ENCODE data around the gene FBXO34.

DNA sequence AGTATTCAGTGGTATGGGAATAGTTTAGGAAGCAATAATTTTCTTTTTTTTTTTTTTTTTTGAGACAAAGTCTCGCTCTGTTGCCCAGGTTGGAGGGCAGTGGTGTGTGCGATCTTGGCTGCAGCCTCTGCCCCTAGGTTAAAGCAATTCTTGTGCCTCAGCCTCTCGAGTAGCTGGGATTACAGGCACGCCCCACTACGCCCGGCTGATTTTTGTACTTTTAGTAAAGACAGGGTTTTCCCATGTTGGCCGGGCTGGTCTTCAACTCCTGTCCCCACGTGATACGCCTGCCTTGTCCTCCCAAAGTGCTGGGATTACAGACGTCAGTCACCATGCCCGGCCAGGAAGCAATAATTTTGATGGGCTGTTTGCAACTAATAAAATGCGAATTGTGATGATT is 78.3 kb downstream of the FBXO34 start:
- TF ChIP-seq, protein P1, sequence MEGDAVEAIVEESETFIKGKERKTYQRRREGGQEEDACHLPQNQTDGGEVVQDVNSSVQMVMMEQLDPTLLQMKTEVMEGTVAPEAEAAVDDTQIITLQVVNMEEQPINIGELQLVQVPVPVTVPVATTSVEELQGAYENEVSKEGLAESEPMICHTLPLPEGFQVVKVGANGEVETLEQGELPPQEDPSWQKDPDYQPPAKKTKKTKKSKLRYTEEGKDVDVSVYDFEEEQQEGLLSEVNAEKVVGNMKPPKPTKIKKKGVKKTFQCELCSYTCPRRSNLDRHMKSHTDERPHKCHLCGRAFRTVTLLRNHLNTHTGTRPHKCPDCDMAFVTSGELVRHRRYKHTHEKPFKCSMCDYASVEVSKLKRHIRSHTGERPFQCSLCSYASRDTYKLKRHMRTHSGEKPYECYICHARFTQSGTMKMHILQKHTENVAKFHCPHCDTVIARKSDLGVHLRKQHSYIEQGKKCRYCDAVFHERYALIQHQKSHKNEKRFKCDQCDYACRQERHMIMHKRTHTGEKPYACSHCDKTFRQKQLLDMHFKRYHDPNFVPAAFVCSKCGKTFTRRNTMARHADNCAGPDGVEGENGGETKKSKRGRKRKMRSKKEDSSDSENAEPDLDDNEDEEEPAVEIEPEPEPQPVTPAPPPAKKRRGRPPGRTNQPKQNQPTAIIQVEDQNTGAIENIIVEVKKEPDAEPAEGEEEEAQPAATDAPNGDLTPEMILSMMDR (IDR thresholded peaks at IDR 0.05), result no peak
- TF ChIP-seq POLR2A (IDR thresholded peaks at IDR 0.05), result no peak
